ENCODE data around the gene CLIC6. TPM values are rescaled to one million over a fixed set of nuclear protein-coding genes. Genes with fewer than 3 reads are reported as not detected.

CLIC6 gene
- total and polyA plus RNA-seq, 2 of the 4 experiments (the other 2 are of a cell fraction): not detected

GRCh38 chr21:34679051-34679450 is 10.3 kb downstream of the CLIC6 start:
- Histone ChIP-seq H3K14ac (replicated peaks; ENCODE audit: low read depth, low read length) (no peak overlapping the region), H3K27me3 (ENCODE audit: control insufficient read depth, insufficient read depth, low read length) (peaks cover 37% of the 10 kb centered on the region), H2BK5ac (ENCODE audit: low read depth, low read length, poor library complexity, severe bottlenecking) (no peak overlapping the region), H2AK5ac (ENCODE audit: low read depth, low read length) (no peak overlapping the region), H3K18ac (ENCODE audit: low read depth, low read length) (no peak overlapping the region), H2BK15ac (ENCODE audit: low read depth, low read length) (no peak overlapping the region), H3K79me1 (ENCODE audit: low read depth in 1 of 2, low read length in 2 of 2) (no peaks in the 10 kb centered on the region), H4K8ac (ENCODE audit: low read depth in 2 of 2, low read length in 2 of 2) (no peak overlapping the region), H3K4me1 (ENCODE audit: control insufficient read depth, insufficient read depth, low read length) (no peaks in the 10 kb centered on the region), H3K9me1 (ENCODE audit: insufficient read depth, low read length) (no peaks in the 10 kb centered on the region), H4K91ac (ENCODE audit: insufficient read depth, low read depth, low read length) (no peak overlapping the region), H4K5ac (ENCODE audit: low read depth, low read length) (no peak overlapping the region), H3K9me3 (ENCODE audit: control insufficient read depth, insufficient read depth, low read length) (peaks cover 12% of the 10 kb centered on the region), H3K23ac (ENCODE audit: low read depth, low read length) (no peak overlapping the region), H2BK20ac (ENCODE audit: low read depth, low read length) (no peak overlapping the region), H3K9ac (ENCODE audit: low read depth, low read length) (no peak overlapping the region), H2BK120ac (ENCODE audit: low read depth, low read length) (no peak overlapping the region), H2AFZ (replicated peaks; ENCODE audit: low read length, poor library complexity) (no peak overlapping the region), H3K4me3 (ENCODE audit: insufficient read depth, low read depth, low read length) (no peak overlapping the region), H4K20me1 (ENCODE audit: insufficient read depth, low read length) (no peaks in the 10 kb centered on the region), H3K36me3 (ENCODE audit: control insufficient read depth, insufficient read depth, low read length) (no peaks in the 10 kb centered on the region), H3K4ac (ENCODE audit: low read depth, low read length) (no peak overlapping the region), H3K27ac (ENCODE audit: insufficient read depth, low read length) (no peak overlapping the region), H3K56ac (ENCODE audit: extremely low read depth, insufficient read depth, low read length) (no peak overlapping the region), H3K4me2 (ENCODE audit: low read depth, low read length) (no peak overlapping the region), H2AK9ac (replicated peaks; ENCODE audit: low read depth, low read length, poor library complexity) (no peak overlapping the region)
- POLR2A ChIA-PET (ENCODE audit: unreplicated experiment): no interaction called here
- in situ Hi-C loops (cut with MboI; ENCODE audit: low sequenced_read_pairs) (no loop called here), intact Hi-C loops (cut with micrococcal nuclease) (no loop called here), dilution Hi-C loops (cut with HindIII; ENCODE audit: low sequenced_read_pairs, unreplicated experiment) (no loop called here)
- no peak for DNase-seq
- CTCF ChIA-PET: no interaction called here
- ATAC-seq (ENCODE audit: low read depth): no peak
- BruUV-seq (replicated peaks): no TSS peak
- TF ChIP-seq FOS (IDR thresholded peaks at IDR 0.05; ENCODE audit: low read depth, low read length): no peak
- TF ChIP-seq MAFK (IDR thresholded peaks at IDR 0.05; ENCODE audit: low read depth, low read length): no peak
- no peak for TF ChIP-seq NFE2L2 (IDR thresholded peaks at IDR 0.05; ENCODE audit: low read depth, low read length)
- TF ChIP-seq CEBPB (IDR thresholded peaks at IDR 0.05; ENCODE audit: low read depth, low read length): no peak
- TF ChIP-seq USF2 (IDR thresholded peaks at IDR 0.05; ENCODE audit: low read depth, low read length): no peak
- no peak for TF ChIP-seq POLR2A (IDR thresholded peaks at IDR 0.05; ENCODE audit: low read depth, low read length)
- no peak for TF ChIP-seq ELK1 (IDR thresholded peaks at IDR 0.05; ENCODE audit: borderline replicate concordance, low read depth, low read length)
- TF ChIP-seq MXI1 (IDR thresholded peaks at IDR 0.05; ENCODE audit: borderline replicate concordance, low read depth, low read length): no peak
- 50% methylated on average over 3 of the region's 5 CpGs; no CpG with 5 or more reads in 1 of the 2 experiments for WGBS, 2 experiments (ENCODE audit: extremely low coverage in 2 of 2, insufficient read length in 1 of 2)

Data from IMR-90 (cell line).